GDM1 (cell line): ENCODE data around the gene ADTRP.
"Not testable (repeated sequence)": the region's sequence is repeated elsewhere in the genome, so short reads cannot be mapped to it uniquely, and the experiment has no call there.

Experiments used
- DNase-seq: peaks from one replicate; lab custom pipeline; 2025; lab: John Stamatoyannopoulos, UW

Gene ADTRP

DNA sequence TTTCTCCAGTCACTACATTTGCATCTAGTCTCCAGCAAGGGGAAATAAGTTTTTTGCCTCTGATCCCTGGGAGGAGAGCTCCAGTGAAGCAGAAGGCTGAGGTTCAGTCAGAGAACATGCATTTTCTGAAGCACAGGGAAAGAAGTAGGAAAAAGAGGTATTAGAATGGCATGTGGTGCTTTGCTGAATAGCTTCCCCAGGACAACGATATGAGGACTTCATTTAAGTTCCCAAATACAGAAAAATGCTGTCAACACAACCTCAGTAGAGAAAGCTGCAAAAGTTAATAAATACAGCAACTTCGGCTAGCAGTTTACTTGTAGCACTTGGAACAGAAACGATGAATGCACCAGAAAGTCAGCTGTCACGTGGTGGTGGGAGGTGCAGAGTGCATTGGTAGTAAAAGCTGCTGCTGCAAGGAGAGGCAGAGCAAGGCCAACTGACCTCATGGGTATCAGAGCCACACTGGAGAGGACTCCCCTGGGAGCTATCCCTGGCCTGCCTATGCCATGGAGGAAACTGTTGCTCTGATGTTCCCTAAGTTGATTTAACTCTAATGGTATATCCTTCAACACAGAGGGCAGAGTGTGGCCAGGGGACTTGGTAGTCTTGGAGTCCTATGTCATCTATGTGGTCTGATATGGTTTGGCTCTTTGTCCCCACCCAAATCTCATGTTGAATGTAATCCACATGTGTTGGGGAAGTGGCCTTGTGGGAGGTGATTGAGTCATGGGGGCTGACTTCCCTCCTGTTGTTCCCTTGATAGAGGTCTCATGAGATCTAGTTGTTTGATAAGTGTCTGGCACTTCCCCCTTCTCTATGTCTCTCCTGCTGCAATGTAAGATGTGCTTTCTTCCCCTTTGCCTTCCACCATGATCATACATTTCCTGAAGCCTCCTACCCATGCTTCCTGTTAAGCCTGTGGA, 85.9 kb downstream of the ADTRP start:
- DNase-seq, result peak; percentile 88

DNA sequence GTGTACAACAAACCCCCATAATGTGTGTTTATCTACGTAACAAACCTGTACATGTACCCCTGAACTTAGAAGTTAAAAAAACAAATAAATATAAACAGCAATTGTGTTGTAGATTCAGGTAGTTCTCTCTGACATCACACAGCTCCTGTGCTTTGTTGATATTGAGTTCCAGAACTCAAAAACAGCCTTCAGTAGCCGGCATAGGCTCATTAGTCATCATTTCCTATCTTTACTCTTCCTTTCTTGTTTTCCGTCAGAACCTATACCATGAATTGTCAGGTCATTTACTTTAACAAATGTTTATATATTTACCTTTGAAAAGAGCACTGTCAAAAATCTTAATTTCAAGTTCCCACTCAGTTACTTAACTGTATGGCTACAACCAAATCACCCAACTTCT, 88.8 kb downstream of the ADTRP start:
- no peak for DNase-seq

DNA sequence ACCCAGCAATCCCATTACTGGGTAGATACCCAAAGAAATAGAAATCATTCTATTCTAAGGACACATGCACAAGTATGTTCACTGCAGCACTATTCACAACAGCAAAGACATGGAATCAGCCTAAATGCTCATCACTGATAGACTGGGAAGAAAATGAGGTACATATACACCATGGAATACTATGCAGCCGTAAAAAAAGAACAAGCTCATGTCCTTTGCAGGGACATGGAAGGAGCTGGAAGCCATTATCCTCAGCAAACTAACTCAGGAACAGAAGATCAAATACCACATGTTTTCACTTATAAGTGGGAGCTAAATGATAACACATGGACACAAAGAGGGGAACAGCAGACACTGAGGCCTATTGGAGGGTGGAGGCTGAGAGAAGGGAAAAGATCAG, 89.2 kb downstream of the ADTRP start:
- DNase-seq, result not testable (repeated sequence)

DNA sequence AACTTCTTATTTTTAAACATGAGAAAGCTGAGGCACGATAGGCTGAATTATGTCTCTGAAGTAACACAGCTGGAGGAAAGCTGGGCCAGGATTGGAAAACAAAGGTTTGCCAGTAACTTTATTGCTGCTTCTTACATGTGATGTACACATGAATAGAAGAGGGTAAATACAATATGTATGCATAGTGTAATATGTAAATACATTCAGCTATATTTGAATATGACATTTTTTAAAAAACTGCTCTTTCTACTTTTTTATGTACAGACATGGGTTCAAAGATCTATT, 90.2 kb downstream of the ADTRP start:
- no peak for DNase-seq

DNA sequence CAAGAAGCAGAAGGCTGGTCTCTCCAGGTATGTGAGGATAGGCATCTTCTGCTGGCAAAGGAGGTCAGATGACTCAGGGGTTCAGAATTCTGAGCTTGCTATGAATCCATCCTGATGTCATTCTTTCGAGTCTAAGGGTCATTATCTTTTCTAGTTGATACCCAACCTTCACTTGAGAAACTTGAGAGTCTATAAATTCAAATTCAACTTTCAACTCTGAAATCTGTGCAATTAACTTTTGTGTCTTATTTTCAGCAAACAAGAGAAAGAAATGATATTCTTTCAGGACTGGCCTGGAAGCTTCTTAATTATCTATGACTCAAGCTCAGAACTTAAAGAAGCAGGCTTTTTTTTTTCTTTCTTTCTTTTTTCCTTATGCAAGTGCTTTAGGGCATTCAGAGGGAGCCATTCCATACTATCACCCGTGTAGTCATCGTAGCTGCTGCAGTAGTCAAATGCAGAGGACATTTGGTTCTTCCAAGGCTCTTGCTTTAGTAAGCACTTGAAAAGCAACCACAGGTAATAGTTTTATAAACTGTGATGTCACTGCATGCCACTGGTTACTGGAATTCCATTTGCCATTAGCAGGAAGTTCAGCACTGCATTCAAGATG, 93.0 kb downstream of the ADTRP start:
- no peak for DNase-seq

DNA sequence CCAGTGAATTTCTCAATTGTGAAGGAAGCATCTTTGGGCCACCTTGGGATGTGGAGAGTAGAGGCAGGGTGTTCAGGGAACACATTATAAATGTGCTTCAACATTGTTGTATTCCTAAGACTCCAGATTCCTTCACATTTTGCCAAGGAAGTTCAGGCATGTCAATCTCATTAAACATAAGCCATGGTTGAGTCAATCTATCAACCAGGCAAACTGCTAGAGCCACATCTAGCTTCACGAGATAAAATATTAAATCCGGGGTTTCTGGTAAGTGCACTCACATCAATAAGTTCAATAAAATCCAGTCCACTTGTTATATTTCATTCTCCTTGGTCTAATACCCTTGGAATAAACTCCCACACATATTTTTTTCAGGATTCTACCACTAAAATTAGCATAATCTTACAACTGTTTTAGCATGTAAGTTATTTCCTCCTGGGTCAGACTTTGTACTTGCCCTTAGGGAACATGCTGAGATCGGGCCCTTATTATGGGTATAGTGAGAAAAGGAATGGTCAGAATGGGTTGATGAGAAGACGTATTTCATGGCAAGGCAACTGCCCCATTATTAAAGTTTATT, 93.6 kb downstream of the ADTRP start:
- no peak for DNase-seq

DNA sequence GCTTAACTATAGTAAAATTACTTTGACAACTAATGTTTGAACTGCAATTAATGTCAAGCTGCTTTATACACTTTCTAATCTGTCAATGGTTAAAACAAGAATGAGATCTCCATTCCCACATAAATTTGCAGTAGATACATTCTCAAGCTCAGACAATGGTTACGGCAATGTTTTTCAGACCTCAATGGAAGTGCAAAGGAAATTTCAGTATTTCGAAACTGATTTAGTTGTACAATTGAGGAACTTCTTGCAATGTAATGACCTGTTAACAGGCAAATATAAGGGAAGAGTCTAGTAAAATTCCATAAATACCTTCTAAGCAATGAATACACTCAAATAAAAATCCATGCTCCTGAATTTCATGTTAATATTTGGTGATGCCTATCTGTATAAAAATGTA, 94.7 kb downstream of the ADTRP start:
- no peak for DNase-seq

DNA sequence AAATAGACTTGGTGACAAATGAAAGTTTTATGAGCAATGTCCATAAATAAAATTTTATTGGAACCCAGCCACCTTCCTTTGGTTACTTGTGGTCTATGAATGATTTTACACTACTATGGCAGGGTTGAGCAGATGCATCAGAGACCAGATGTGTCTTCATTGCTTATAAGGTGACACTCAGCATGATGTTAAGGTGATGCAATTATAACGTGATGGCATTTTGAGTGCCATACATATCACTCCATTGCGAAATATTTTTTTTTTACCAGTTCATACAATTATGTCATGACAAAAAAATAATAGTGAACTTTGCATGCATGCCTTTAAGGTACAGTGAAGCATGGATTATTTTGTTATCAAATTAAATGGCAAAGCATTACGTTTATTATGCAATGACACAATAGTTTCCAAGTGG, 96.0 kb downstream of the ADTRP start:
- DNase-seq, result no peak

DNA sequence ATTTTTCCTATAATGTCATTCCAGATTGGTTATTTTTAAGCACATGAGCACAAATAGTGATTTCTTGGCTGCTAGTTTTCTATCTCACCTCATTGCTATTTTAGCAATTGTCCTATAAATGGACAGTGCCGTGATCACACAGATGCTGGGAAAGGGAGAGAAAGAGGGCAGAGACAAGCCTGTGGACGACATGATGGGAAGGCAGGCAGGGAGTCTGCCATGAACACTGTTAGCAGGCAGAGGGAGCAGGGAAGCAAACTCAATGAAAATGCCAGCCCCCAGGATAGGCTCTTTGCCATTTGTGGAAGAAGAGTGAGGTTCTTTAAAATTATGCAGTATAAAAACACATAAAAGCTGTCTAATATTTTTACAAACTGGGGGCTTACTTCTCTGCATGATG, 96.8 kb downstream of the ADTRP start:
- DNase-seq, result no peak

DNA sequence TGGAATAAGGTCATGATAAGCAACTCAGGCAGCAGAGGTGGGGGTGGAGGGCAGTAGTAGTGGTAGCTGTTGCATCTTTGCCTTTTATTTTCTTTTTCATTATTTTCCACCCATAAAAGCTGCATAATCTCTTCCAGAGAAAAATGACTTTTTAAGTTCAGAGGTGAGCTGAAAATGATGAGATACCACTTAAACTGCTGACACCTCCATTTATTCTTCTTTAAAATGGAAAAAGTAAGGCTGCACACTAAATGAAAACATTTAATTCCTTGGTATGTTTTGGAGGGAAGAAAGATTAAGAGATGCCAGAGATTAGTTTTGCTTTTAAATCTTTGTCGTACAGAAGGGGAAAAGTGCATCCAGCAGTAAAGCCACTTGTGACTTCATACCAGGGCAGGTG, 97.2 kb downstream of the ADTRP start:
- no peak for DNase-seq

DNA sequence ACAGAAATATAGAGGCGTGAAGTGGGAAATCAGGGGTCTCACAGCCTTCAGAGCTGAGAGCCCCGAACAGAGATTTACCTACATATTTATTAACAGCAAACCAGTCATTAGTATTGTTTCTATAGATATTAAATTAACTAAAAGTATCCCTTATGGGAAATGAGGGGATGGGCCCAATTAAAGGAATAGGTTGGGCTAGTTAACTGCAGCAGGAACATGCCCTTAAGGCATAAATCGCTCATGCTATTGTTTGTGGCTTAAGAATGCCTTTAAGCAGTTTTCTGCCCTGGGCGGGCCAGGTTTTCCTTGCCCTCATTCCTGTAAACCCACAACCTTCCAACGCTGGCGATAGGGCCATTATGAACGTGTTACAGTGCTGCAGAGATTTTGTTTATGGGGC, 98.1 kb downstream of the ADTRP start:
- not testable (repeated sequence) for DNase-seq

DNA sequence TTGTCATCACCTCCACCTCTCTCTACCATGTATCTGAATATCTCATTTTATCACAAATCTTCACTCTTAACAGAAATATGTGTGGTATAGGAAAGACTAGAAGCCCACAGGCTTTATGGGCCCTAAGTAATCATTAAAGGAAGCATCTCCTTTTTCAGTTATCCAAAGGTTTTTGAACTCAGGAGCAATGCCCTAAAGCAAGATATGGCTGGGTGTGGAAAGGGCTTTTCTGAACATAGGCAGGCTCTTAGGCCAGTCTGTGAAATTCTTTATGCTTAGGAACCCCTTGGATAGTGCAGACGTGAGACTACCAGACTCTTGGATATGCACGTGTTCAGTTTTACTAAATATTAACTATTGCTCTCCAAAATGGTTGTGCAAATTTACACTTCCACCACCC, 99.5 kb downstream of the ADTRP start:
- no peak for DNase-seq

DNA sequence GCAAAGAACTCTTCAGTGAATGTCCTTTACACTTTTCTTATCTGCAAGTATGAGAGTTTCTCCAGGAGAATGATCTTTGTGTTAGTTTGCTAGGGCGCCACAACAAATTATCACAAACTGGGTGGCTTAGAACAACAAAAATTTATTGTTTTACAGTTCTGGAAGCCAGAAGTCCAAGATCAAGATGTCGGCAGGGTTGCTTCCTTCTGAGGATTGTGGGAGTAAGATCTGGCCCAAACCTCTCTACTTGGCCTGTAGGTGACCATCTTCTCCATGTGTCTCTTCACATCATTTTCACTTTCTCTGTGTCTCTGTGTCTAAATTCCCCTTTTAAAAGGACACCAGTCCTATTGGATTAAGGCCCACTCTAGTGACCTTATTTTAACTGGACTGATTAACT, 103.0 kb downstream of the ADTRP start:
- no peak for DNase-seq

DNA sequence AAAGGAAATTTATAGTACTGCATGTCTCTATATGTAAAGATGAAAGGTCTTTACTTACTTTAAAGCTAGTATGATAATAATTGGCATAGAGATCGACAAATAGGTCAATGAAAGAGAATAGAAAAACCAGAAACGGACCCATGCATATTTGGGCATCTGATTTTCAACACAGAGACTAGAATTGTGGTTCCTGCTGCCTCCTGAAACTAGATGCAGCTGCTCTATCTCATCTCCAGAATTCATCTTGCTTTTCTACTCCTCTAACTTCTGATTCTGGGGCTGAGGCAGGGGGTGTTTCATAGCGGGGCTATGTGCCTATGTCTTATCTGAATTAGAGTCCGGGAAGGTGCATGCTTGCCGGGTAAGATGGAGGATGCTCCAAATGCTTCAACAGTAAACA, 105.9 kb downstream of the ADTRP start:
- DNase-seq, result no peak

DNA sequence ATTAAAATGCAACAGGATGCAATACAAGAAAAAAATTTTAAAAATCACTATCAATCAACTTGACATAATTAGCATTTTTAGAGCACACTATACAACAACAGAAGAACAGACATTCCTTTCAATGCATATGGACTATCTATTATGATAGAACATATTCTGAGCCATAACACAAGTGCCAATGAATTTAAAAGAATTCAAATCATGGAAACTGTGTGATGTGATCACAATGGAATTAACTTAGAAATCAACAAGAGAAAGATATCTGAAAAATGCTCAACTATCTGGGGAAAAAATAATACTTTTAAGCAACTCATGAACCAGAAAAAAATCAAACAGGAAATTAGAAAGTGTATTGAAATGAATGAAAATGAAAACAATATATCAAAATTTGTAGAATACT, 106.3 kb downstream of the ADTRP start:
- DNase-seq, result no peak

DNA sequence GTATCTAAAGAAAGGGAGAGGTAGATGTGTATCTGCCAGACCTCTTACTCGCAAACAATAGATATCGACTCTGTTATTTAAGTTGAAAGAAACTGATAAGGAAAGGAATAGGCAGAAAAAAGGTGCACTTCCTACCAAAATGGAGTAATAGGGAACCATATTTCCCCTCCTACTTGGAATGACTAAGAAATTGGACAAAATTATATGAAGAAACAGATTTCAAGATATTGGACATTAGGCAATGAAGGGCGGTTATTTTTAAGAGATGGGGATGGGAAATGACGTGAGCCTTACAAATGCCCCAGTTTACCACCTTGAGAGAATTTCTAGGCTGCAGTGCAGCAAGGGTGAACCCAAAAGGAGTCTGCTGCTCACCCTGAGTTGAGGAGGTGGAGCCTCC, 108.9 kb downstream of the ADTRP start:
- no peak for DNase-seq

DNA sequence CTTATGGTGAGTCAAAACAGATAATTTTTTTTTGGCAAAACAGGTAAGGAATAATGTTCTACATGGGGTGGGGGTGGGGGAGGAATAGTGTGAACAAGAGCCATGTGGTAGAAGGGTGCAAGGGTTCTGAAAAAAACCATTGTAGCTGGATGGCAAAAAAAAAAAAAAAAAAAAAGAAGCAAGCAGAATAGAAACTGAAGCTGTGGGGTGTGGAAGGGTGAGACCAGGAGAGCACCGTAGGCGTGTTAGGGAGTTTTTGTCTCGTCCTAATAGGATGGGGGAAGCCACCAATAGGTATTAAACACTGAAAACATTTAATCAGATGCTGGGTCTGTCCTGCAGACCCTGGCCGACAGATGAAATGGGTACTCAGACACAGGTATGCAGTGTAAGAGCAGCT, 110.1 kb downstream of the ADTRP start:
- no peak for DNase-seq

DNA sequence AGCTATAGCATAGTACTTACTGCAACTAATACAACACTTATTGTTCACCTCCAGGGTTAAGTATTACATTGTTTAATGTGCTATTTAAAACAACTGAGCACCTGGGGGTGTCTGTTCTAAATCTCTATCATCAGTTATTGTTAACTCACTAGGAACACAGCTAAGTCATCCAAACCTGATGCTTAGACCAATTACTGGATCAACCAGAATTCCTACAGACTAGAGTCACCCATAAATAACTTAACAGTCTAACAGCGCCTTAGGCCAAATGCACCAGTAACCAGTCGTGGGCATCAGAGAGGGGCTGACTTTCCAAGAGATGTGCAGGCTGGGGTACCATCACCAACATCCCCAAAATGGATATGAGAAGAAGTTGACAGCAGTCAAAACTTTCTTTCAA, 110.7 kb downstream of the ADTRP start:
- DNase-seq, result no peak

DNA sequence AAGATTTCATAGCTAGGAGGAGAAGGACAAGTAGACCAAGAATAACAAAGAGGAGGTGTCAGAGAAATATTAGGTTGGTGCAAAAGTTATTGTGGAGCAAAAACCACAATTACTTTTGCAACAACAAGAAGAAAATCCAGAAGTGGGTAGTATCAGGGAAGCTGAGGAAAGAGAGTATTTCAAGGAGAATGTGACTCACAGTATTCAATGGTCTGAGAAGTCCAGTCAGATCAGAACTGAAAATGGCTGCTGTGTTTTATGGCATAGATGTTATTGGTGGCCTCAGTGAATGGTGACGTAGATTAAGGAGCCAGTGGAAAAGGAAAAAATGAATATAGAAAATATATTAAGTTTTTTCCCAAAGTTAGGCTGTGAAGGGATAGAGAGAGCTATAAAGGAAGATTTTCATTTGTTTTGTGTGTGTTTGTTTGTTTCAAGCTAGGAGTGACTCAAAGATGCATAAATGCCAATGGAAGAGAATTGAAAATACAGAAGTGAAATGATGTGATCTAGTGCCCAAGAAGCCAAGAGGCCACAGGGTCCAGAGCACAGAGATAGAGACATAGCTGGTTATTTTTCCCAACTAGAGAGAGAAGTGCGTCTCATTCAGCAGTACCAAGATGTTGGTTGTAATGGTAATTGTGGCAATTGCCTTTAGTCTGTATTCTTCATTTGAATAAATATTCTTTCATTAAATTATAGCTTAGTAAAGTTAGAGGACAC, 112.8 kb downstream of the ADTRP start:
- no peak for DNase-seq
